Dermis microvascular lymphatic vessel endothelial cell (primary cell): ENCODE data around the gene ACVRL1. TPM values are rescaled to one million over a fixed set of nuclear protein-coding genes. Genes with fewer than 3 reads are reported as not detected.

Experiments
- DNase-seq, 2 donors: peaks; one replicate each; pipeline versions ENCODE4 v3.0.0 to v3.0.0-alpha.2; 2010; ENCODE audit warnings: low read depth in 2 of 2
- total RNA-seq: library from RNA; depleted of rRNA; stranded (reverse); fragments of >200 nt; gene quantifications from 2 replicates; pipeline ENCODE4 v1.2.1, GENCODE V29; 2014

The ACVRL1 gene
- total RNA-seq = 313 and 416 TPM in 2 replicates

GRCh38 chr12:51907083-51907855 lies at the start of gene ACVRL1:
Gene ACVRL1 (plus strand): TSS chr12:51907504. CDS start chr12:51912475, 4,971 bp downstream.
- DNase-seq = peak in 1 of 2 donors; percentile 62

DNA sequence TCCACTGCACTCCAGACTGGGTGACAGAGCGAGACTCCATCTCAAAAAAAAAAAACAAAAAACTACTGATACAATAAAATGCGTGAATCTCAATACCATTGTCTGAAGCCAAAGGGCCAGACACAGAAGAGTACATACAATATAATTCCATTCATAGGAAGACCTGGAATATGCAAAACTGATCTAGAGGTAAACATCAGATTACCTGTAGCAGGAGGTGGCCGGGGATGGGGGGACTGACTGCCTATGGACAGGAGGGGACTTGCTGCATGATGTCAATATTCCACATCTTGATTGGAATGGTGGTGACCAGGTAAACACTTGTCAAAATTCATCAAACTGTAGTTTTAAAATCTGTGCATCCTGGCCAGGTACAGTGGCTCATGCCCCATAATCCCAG lies 46.3 kb upstream of the ACVRL1 start:
- DNase-seq = no peak

GRCh38 chr12:51862947-51863346 lies 44.4 kb upstream of the ACVRL1 start:
- DNase-seq = no peak

- no peak for DNase-seq
Observed at GRCh38 chr12:51863363-51863932, 43.9 kb upstream of the ACVRL1 start.

DNA sequence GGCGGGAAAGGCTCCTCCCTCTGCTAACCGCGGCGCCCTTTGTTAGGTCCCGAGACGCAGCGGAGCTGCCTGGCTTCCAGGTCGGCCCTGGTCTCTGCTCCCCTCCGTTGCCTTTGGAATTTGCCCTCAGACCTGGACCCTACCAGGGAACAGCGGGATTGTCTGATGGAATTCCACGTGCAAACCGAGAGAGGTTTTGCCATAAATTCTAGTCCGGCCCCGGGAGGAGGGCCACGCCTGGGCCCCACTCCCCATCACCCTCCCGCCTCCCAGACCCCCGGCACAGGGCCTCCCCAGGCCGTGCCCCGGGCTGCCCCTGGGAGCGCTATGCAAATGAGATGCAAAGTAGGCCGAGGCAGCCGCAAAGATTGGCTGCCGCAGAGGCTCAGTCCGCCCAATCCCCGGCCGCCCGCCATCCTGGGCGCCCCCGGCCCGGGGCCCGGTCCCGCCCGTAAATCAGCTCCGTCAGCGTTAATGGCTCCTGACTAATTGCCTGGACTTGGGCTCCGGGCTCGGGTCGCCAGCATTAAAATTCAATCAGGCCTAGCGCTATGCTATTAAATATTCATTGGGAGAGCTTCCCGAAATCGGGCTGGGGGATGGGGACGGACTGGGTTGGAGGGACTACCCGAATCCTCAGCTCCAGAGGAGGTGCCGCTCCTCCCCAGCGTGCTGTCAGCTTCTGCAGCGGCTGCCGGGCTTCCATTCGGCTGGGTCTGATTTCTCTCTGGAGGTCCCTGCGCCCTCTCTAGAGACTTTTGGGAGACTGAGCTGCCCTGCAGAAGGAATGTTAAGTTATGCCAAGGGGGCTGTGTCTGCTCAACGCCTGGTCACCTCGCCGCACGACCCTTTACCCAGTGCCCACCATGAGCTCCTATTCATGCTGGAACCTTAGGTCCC lies 43.1 kb upstream of the ACVRL1 start:
- no peak for DNase-seq

GRCh38 chr12:51864833-51865670 lies 42.3 kb upstream of the ACVRL1 start:
- no peak for DNase-seq

DNA sequence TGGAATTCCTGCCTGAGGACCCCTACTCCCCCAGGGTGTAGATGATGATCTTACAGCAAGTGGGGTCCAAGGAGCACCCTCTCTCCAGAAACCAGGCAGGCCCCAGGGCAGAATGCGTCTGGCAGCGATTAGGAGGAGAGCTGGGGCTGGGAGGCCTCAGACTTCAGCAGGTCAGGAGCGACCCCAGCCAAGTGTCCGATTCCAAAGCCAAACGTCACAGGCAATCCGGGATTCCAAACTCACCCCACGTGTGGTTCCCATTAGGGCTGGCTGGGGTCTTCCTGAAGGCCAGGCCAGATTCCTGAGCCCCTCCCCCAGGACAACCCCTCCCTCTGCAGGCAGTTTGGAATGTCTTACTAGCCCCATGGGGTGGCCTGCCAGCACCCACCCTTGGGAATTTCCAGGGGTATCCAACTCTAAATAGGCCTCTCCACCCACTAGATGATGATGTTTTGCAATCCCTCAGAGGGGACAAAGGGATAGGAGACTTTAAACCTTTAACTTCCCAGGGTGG lies 41.5 kb upstream of the ACVRL1 start:
- no peak for DNase-seq

DNA sequence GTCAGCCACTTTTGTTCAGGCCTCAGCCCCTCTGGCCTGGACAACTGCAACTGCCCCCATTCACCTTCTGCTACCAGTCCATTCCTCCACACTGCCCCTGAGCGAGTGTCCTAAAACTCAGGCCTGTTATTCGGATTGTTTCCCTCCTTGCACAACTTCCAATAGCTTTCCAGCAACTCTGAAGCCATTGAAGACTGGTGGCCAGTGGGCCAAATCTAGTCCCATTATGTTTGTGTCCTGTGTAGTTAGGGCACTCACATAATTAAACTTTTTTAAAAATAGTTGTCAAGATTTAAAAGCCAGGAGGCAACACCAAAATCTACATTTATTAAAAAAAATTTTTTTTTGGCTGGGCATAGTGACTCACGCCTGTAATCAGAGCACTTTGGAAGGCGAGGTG lies 41.0 kb upstream of the ACVRL1 start:
- DNase-seq = no peak

DNA sequence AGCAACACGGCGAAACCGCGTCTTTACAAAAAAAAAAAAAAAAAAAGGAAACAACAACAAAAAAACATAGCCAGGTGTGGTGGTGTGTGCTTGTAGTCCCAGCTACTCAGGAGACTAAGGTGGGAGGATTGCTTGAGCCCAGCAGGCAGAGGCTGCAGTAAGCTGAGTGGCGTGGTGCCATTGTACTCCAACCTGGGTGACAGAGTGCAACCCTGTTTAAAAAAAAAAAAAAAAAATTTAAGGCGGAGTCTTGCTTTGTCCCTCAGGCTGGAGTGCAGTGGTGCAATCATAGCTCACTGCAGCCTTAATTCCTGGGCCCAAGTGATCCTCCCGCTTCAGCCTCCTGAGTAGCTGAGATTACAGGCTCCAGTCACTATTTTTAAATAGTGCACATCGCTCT lies 40.5 kb upstream of the ACVRL1 start:
- DNase-seq = no peak

- DNase-seq = no peak
Observed at GRCh38 chr12:51867371-51867770, 39.9 kb upstream of the ACVRL1 start.

GRCh38 chr12:51867796-51868428 lies 39.4 kb upstream of the ACVRL1 start:
- no peak for DNase-seq

DNA sequence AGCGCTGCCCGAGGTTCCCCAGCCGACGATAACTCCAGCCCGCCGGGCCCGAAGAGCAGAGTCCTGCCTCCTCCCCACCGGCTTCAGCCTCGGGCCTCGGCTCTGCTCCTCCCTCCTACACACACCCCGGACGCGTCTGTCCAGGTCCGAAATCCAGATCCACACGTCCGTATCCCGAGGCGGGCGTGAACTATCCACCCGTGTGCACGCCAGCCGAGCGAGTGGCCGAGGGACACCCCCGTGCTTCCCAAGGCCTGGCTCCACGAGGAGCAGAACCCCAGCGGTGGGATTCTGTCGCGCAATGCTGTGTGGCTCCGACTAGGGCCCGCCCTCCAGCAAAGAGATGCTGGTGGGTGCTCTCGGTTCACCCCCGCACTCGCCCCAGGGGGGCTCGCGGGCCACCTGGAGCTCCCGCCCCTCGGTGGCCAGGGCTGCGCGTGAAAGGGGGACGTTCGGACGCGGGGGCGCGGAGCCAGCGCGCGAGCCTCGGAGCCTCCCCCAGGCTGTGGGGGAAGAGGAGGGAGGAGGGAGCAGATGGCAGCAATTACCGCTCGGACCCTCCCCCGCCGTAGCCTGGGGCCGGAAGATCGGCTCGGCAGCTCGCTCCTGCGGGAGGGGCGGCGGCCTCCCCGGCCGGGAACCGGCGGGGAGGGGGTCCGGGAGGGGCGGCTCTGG lies 38.3 kb upstream of the ACVRL1 start:
- DNase-seq = no peak

- DNase-seq = no peak
Observed at GRCh38 chr12:51869496-51869865, 37.8 kb upstream of the ACVRL1 start.

DNA sequence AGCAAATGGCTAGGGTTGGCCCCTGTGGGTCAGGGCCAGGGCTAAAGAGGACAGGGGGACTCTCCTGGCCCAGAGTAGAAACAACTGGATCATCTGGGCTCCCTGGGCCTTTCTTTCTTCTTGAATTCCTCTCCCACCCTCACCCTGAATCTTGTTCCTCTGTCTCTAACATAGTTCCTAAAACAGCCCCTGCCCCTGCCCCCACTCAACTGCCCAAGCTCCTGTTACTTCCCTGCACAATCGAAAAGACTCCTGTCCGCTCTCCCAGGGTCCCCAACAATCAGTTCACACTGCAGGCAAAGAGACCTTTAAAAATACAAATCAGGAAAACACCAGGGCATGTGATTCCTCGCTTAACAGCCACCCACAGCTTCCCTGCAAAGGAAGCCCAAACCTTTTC lies 37.4 kb upstream of the ACVRL1 start:
- no peak for DNase-seq

DNA sequence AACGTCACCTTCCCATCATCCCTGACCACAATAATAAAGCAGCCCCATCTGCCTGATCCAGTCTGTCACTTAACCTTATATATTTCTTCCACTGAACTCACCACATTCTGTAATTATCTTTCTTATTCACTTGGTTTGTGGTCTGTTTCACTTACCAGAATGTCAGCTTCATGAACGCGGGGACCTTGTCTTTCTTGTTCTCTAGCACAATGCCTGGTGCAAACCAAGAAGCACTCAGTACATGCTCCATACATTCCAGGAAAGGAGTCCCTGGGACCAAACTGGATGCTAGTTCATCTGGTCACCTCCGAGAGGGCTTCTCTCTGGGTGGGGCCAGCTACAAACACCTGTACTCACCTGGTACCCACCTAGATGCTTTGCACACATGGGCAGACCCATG lies 36.8 kb upstream of the ACVRL1 start:
- DNase-seq = no peak

- DNase-seq = no peak
Observed at GRCh38 chr12:51871126-51871525, 36.2 kb upstream of the ACVRL1 start.

GRCh38 chr12:51871918-51872688 lies 35.2 kb upstream of the ACVRL1 start:
- no peak for DNase-seq

DNA sequence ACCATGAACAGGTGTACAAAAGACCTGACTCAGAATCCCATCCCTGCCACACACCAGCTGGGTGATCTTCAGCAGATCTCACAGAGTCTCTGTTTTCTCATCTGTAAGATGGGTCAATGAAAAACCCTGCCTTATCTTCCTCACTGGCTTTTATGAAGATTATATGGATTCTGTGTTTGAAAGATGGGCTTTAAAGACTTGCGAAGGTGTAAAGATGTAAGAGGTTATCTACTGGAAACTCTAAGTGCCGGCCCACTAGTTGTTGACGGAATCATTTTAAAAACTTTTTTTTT lies 34.7 kb upstream of the ACVRL1 start:
- DNase-seq = no peak

GRCh38 chr12:51873251-51873994 lies 33.9 kb upstream of the ACVRL1 start:
- no peak for DNase-seq
